Nephron progenitor cell (in vitro differentiated cells): ENCODE results near the gene ST7.
"Not testable (repeated sequence)": the region's sequence is repeated elsewhere in the genome, so short reads cannot be mapped to it uniquely, and the experiment has no call there.

Experiments
- DNase-seq: peaks from one replicate; pipeline ENCODE4 v3.0.0; 2021
- H3K27ac Mint-ChIP-seq: 2 replicates; pipeline ENCODE4 v1.8.0; 2021; ENCODE audit warnings: mild to moderate bottlenecking, moderate library complexity, mixed read lengths
- H3K27me3 Mint-ChIP-seq: 2 replicates; pipeline ENCODE4 v1.8.0; 2021; ENCODE audit warnings: mild to moderate bottlenecking, low read depth, mixed read lengths; ENCODE audit not compliant: poor library complexity
- H3K36me3 Mint-ChIP-seq: 2 replicates; pipeline ENCODE4 v1.8.0; 2021; ENCODE audit warnings: low read depth, mixed read lengths
- H3K4me1 Mint-ChIP-seq: 2 replicates; pipeline ENCODE4 v1.8.0; 2021; ENCODE audit warnings: mixed read lengths
- H3K4me3 Mint-ChIP-seq: 2 replicates; pipeline ENCODE4 v1.8.0; 2021; ENCODE audit warnings: mild to moderate bottlenecking, moderate library complexity, mixed read lengths
- H3K9me3 Mint-ChIP-seq: 2 replicates; pipeline ENCODE4 v1.8.0; 2021; ENCODE audit warnings: mild to moderate bottlenecking, moderate library complexity, mixed read lengths
- TF ChIP-seq, protein P1 (sequence below): fragments of 200-600 bp; sonication (generic); IDR thresholded peaks from 2 replicates; pipeline ENCODE4 v1.5.0; 2021; ENCODE audit warnings: antibody characterized with exemption

The ST7 gene

DNA sequence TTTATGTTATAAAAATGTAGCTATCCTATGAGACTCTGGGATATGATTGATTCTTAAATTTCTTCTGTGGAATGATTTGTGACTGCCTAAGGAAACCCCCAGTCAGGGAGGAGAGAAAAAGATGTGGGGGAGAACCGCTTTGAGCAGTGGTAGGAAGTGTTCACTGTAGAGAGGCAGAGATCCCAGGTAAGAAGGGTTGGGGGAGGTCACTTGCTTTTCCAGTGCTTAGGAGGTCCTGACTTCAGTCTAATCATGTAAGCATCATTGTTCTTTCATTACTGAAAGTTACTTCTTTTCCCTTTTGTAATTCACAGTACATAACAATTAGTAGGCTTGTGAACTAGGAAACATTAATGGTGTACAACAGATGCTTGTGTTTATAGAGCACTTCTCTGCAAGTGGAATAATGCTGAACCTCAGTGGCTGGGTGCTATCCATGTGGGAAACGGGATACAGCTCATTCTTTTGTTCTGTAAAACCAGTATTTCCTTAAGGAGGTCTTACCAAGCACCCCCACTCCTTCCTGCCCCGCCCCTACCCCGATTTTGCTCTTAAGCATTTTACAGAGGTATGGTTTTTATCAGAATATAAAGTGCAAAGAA is 165.4 kb downstream of the ST7 start:
- Mint-ChIP-seq H3K27ac (no peak overlapping the region), H3K9me3 (no peaks in the 10 kb centered on the region), H3K4me1 (peaks cover 9% of the 10 kb centered on the region), H3K4me3 (no peak overlapping the region), H3K27me3 (peaks cover 6% of the 10 kb centered on the region), H3K36me3 (no peaks in the 10 kb centered on the region)
- TF ChIP-seq, protein P1, sequence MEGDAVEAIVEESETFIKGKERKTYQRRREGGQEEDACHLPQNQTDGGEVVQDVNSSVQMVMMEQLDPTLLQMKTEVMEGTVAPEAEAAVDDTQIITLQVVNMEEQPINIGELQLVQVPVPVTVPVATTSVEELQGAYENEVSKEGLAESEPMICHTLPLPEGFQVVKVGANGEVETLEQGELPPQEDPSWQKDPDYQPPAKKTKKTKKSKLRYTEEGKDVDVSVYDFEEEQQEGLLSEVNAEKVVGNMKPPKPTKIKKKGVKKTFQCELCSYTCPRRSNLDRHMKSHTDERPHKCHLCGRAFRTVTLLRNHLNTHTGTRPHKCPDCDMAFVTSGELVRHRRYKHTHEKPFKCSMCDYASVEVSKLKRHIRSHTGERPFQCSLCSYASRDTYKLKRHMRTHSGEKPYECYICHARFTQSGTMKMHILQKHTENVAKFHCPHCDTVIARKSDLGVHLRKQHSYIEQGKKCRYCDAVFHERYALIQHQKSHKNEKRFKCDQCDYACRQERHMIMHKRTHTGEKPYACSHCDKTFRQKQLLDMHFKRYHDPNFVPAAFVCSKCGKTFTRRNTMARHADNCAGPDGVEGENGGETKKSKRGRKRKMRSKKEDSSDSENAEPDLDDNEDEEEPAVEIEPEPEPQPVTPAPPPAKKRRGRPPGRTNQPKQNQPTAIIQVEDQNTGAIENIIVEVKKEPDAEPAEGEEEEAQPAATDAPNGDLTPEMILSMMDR, result no peak
- no peak for DNase-seq

DNA sequence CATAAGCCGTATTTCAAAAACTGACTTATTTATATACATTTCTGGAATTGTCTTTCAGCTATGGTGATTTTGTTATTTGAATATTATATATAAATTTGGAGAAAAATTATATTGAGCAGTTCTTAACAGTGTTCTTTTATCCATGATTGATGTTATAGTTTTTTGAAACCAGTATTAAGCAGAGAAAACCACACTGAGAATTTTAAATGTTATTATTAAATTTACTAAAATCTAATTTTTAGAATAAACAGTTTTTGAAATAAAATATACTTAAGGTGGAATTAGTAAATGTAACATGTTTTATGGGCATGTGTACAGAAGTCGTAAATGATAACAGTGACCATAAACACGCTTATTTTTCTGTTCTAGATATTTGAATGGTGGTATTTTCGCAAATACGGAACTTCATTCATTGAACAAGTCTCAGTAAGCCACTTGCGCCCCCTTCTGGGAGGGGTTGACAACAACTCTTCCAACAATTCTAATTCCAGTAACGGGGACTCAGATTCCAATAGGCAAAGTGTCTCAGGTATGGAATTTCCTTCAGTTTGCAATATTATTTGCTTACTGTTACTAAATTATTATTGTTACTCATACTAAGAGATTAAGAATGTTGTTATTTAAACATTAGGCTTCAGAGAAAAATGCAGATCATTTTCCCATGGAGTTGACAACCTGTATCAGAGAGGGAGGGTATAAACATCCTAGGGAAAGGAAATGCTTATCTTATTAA is 166.1 kb downstream of the ST7 start:
- peak; percentile 86 for DNase-seq
- Mint-ChIP-seq H3K27me3 (peaks cover 6% of the 10 kb centered on the region), H3K4me1 (peaks cover 9% of the 10 kb centered on the region), H3K36me3 (no peaks in the 10 kb centered on the region), H3K9me3 (no peaks in the 10 kb centered on the region), H3K4me3 (no peak overlapping the region), H3K27ac (no peak overlapping the region)
- TF ChIP-seq, protein P1, result peak; percentile 87

DNA sequence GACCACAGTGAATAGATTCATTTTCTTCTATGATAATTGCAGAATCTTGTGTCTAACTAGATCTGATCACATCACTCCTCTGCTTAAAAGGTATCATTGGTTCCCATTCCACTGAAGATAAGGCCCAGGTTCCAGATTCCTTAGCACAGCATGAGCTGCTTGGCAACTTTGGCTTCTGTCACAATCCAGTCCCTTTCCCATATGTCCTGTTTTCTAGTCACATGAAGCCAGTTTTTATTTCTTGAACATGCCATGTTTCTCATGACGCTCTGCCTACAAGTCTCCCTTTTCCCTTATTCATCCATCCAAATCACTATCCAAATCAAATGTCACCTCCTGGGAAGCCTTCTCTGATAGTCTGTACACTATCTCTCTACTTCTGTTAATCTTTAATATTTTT is 167.0 kb downstream of the ST7 start:
- not testable (repeated sequence) for H3K9me3 Mint-ChIP-seq, DNase-seq, H3K36me3 Mint-ChIP-seq, H3K4me1 Mint-ChIP-seq, H3K4me3 Mint-ChIP-seq, H3K27me3 Mint-ChIP-seq, H3K27ac Mint-ChIP-seq

DNA sequence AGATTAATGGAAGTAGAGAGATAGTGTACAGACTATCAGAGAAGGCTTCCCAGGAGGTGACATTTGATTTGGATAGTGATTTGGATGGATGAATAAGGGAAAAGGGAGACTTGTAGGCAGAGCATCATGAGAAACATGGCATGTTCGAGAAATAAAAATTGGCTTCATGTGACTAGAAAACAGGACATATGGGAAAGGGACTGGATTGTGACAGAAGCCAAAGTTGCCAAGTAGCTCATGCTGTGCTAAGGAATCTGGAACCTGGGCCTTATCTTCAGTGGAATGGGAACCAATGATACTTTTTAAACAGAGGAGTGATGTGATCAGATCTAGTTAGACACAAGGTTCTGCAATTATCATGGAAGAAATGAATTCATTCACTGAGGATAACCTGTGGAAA is 168.7 kb downstream of the ST7 start:
- not testable (repeated sequence) for H3K4me1 Mint-ChIP-seq, H3K27ac Mint-ChIP-seq, H3K9me3 Mint-ChIP-seq, H3K27me3 Mint-ChIP-seq, DNase-seq, H3K4me3 Mint-ChIP-seq, H3K36me3 Mint-ChIP-seq

DNA sequence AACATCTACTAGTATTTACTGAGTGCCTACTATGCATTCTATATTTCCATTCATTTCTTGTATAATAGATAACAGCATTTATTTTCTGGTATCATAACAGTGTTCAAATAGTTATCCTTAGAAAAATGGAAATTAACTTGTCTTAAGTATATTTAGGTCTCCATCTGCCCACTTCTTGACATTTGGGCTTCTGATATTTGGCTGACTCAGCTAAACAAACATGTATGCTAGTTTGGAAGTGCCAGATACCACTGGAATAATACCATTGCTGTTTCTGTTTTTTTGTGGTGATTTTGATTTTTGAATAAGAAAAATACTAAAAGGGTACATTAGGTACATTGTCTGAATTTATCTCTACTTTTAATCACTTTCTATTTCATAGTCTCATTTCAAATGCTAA is 169.2 kb downstream of the ST7 start:
- Mint-ChIP-seq H3K9me3 (no peaks in the 10 kb centered on the region), H3K4me3 (no peak overlapping the region), H3K27me3 (no peaks in the 10 kb centered on the region), H3K27ac (no peak overlapping the region), H3K36me3 (no peaks in the 10 kb centered on the region), H3K4me1 (peaks cover 9% of the 10 kb centered on the region)
- no peak for DNase-seq
- TF ChIP-seq, protein P1, result no peak

DNA sequence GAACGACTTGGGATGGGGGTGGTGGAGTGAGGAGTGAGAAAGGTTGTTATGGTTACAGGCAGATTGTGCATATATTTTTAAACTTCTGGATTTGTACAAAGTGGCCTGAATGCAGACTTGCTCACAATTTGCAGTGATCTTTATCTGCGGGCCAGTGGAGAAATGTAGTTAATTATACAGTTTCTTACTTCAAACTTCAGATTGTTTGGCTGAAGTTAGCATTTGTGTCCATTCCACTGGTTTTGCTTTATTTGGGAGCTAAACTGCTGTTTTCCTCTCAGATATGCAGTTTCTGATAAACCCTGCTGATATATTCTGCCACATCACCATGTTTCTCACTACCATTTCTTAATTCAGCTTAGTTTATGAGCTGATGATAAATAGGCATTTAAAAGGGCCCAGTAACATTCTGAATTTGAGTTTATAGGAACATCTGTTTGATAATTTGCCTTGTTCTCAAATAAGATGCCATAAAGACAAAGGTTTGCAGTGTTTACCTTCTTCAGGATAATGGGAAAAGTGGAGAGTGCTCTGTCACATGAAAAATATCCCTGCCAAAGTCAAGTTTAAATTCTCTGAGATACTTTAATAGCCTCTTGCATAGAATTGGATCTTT is 170.1 kb downstream of the ST7 start:
- TF ChIP-seq, protein P1, result no peak
- no peak overlapping the region for H3K27ac Mint-ChIP-seq
- no peak overlapping the region for H3K4me3 Mint-ChIP-seq
- no peaks in the 10 kb centered on the region for H3K27me3 Mint-ChIP-seq
- H3K9me3 Mint-ChIP-seq, result no peaks in the 10 kb centered on the region
- no peak for DNase-seq
- H3K36me3 Mint-ChIP-seq, result no peaks in the 10 kb centered on the region
- peaks cover 6% of the 10 kb centered on the region for H3K4me1 Mint-ChIP-seq
